HepG2 (cell line): ENCODE results near the gene XPNPEP1. TPM values are rescaled to one million over a fixed set of nuclear protein-coding genes. Genes with fewer than 3 reads are reported as not detected.

Experiments
- BORCS8-MEF2B ChIP-seq: sonication (generic); formaldehyde crosslinking; IDR thresholded peaks from 2 replicates; pipeline ENCODE4 v1.8.0; 2022; ENCODE audit warnings: mild to moderate bottlenecking, missing genetic modification reagents
- CAMTA2 ChIP-seq: sonication (generic); formaldehyde crosslinking; IDR thresholded peaks from 2 replicates; pipeline ENCODE4 v1.4.0; 2020; ENCODE audit warnings: mild to moderate bottlenecking, missing genetic modification reagents, borderline replicate concordance
- GFI1 ChIP-seq: sonication (generic); formaldehyde crosslinking; IDR thresholded peaks from 2 replicates; pipeline ENCODE4 v1.5.0; 2020; ENCODE audit warnings: missing genetic modification reagents, mild to moderate bottlenecking, borderline replicate concordance
- KDM6A ChIP-seq: IDR thresholded peaks from 2 replicates; pipeline ENCODE4 v1.6.1; 2016; ENCODE audit warnings: low read depth
- KLF12 ChIP-seq: sonication (generic); formaldehyde crosslinking; IDR thresholded peaks from 2 replicates; pipeline ENCODE4 v1.4.0; 2020; ENCODE audit warnings: missing genetic modification reagents, borderline replicate concordance
- KLF9 ChIP-seq: IDR thresholded peaks from 2 replicates; pipeline ENCODE4 v1.6.1; 2016; ENCODE audit warnings: low read depth
- MATR3 ChIP-seq: sonication (generic); formaldehyde crosslinking; IDR thresholded peaks from 2 replicates; pipeline ENCODE4 v1.4.0; 2020; ENCODE audit warnings: missing genetic modification reagents
- NAIF1 ChIP-seq: sonication (generic); formaldehyde crosslinking; IDR thresholded peaks from 2 replicates; pipeline ENCODE4 v1.5.0; 2020; ENCODE audit warnings: mild to moderate bottlenecking, missing genetic modification reagents, borderline replicate concordance
- NFIB ChIP-seq: sonication (generic); formaldehyde crosslinking; IDR thresholded peaks from 2 replicates; pipeline ENCODE4 v1.9.0; 2021; ENCODE audit warnings: missing genetic modification reagents, mild to moderate bottlenecking, borderline replicate concordance
- TBX2 ChIP-seq: sonication (generic); formaldehyde crosslinking; IDR thresholded peaks from 2 replicates; pipeline ENCODE4 v1.5.0; 2020; ENCODE audit warnings: missing genetic modification reagents, mild to moderate bottlenecking, borderline replicate concordance
- ZFP90 ChIP-seq: sonication (generic); formaldehyde crosslinking; IDR thresholded peaks from 2 replicates; pipeline ENCODE4 v1.8.0; 2022; ENCODE audit warnings: missing genetic modification reagents, mild to moderate bottlenecking, inconsistent platforms, borderline replicate concordance
- ZNF124 ChIP-seq: sonication (generic); formaldehyde crosslinking; IDR thresholded peaks from 2 replicates; pipeline ENCODE4 v1.4.0; 2020; ENCODE audit warnings: missing genetic modification reagents
- ZNF446 ChIP-seq: sonication (generic); formaldehyde crosslinking; IDR thresholded peaks from 2 replicates; pipeline ENCODE4 v1.5.0; 2020; ENCODE audit warnings: mild to moderate bottlenecking, missing genetic modification reagents
- ZNF605 ChIP-seq: sonication (generic); formaldehyde crosslinking; IDR thresholded peaks from 2 replicates; pipeline ENCODE4 v1.8.0; 2022; ENCODE audit warnings: mild to moderate bottlenecking, missing genetic modification reagents
- ZNF703 ChIP-seq: sonication (generic); formaldehyde crosslinking; IDR thresholded peaks from 2 replicates; pipeline ENCODE4 v1.5.1; 2020; ENCODE audit warnings: missing genetic modification reagents, mild to moderate bottlenecking, moderate library complexity, borderline replicate concordance
- ZNF879 ChIP-seq: sonication (generic); formaldehyde crosslinking; IDR thresholded peaks from 2 replicates; pipeline ENCODE4 v1.8.1; 2023; ENCODE audit warnings: missing genetic modification reagents
- polyA plus RNA-seq, 8 experiments: library from polyadenylated mRNA; depleted of rRNA in 3 of 8; stranded (reverse) in 7 of 8; unstranded in 1 of 8; fragments of >200 nt; fragmentation: Illumina TruSeq in 4 of 8; extraction: Trizol in 4 of 8; gene quantifications; 2 replicates each; pipeline versions ENCODE4 v1.2.1 to v1.2.3, GENCODE V29; 2011 to 2016; ENCODE audit warnings: low read depth in 4 of 8, missing spikeins in 1 of 8, mixed read lengths in 1 of 8; ENCODE audit not compliant: insufficient read depth in 1 of 8
- total RNA-seq, 5 experiments: library from RNA; depleted of rRNA; stranded (reverse); fragments of >200 nt; fragmentation: Illumina TruSeq; extraction: Trizol; gene quantifications; 2 replicates each; pipeline ENCODE4 v1.2.3, GENCODE V29; 2016; ENCODE audit warnings: low read depth in 1 of 5
- TF ChIP-seq, protein P1 (sequence below): sonication (generic); formaldehyde crosslinking; conservative IDR thresholded peaks from 2 replicates; pipeline ENCODE4 v1.4.0; 2020; ENCODE audit warnings: missing genetic modification reagents
- TF ChIP-seq, protein P2 (sequence below): sonication (generic); formaldehyde crosslinking; IDR thresholded peaks from 2 replicates; pipeline ENCODE4 v1.4.0; 2020; ENCODE audit warnings: missing genetic modification reagents
- TF ChIP-seq, protein P3 (sequence below): sonication (generic); formaldehyde crosslinking; conservative IDR thresholded peaks from 2 replicates; pipeline ENCODE4 v1.4.0; 2020; ENCODE audit warnings: missing genetic modification reagents
- TF ChIP-seq, protein P4 (sequence below): sonication (generic); formaldehyde crosslinking; IDR thresholded peaks from 2 replicates; pipeline ENCODE4 v1.5.0; 2020; ENCODE audit warnings: missing genetic modification reagents
- TF ChIP-seq, protein P5 (sequence below): sonication (generic); formaldehyde crosslinking; IDR thresholded peaks from 2 replicates; pipeline ENCODE4 v1.5.1; 2020; ENCODE audit warnings: mild to moderate bottlenecking, moderate library complexity, missing genetic modification reagents
- TF ChIP-seq, protein P6 (sequence below): IDR thresholded peaks from 2 replicates; pipeline ENCODE4 v1.6.1; 2016; ENCODE audit warnings: mild to moderate bottlenecking, missing biosample characterization, missing genetic modification reagents

XPNPEP1 gene
- total and polyA plus RNA-seq, 2 of the 13 experiments (the other 11 are each of a cell fraction or from before 2014, with no cell fraction given) = 30.3 to 55.5 TPM

DNA sequence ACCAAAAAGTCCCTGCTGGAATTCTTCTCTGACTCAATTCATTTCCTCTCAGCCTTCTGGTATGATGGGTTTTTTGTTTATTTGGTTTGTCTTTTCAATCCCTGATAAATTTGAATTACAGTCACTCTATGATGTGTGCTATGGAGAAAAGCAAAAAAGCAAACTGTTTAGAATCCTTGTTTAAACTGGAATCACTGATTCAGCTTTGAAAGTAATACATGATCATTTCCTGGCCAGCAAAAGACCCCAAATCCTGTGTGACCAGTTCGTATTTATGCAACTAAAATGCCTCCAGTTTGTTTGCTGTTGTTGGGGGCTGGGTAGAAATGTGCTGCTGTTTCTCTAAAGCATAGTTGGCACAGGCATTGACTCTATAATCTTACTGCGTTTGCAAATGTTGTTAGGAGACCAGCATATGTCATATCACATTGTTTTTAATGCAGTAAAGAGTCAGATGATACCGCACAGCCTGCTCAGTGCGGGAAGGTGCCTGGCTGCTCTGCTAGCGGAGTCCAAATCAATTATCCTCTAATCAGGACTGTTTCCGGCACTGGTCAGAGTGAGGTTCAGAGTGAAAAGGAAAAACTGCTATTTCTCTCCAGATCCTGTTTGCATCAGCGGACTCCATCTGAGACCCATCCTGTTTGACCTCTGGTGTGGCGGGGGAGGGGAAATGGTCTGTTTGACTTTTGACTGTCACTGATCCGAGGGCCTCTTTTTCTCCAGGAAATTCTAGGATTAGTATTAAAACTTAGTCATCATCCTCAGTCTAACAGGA lies 43.8 kb upstream of the XPNPEP1 start (continued):
- TF ChIP-seq, protein P1, sequence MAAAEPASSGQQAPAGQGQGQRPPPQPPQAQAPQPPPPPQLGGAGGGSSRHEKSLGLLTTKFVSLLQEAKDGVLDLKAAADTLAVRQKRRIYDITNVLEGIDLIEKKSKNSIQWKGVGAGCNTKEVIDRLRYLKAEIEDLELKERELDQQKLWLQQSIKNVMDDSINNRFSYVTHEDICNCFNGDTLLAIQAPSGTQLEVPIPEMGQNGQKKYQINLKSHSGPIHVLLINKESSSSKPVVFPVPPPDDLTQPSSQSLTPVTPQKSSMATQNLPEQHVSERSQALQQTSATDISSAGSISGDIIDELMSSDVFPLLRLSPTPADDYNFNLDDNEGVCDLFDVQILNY = no peak
- TF ChIP-seq, protein P2, sequence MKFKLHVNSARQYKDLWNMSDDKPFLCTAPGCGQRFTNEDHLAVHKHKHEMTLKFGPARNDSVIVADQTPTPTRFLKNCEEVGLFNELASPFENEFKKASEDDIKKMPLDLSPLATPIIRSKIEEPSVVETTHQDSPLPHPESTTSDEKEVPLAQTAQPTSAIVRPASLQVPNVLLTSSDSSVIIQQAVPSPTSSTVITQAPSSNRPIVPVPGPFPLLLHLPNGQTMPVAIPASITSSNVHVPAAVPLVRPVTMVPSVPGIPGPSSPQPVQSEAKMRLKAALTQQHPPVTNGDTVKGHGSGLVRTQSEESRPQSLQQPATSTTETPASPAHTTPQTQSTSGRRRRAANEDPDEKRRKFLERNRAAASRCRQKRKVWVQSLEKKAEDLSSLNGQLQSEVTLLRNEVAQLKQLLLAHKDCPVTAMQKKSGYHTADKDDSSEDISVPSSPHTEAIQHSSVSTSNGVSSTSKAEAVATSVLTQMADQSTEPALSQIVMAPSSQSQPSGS = no peak; the same call in 1 of the 2 replicates
- TF ChIP-seq MATR3 (CRISPR knock-in tag) = no peak
- TF ChIP-seq, protein P3, sequence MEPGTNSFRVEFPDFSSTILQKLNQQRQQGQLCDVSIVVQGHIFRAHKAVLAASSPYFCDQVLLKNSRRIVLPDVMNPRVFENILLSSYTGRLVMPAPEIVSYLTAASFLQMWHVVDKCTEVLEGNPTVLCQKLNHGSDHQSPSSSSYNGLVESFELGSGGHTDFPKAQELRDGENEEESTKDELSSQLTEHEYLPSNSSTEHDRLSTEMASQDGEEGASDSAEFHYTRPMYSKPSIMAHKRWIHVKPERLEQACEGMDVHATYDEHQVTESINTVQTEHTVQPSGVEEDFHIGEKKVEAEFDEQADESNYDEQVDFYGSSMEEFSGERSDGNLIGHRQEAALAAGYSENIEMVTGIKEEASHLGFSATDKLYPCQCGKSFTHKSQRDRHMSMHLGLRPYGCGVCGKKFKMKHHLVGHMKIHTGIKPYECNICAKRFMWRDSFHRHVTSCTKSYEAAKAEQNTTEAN (CRISPR knock-in tag) = no peak
- TF ChIP-seq, protein P4, sequence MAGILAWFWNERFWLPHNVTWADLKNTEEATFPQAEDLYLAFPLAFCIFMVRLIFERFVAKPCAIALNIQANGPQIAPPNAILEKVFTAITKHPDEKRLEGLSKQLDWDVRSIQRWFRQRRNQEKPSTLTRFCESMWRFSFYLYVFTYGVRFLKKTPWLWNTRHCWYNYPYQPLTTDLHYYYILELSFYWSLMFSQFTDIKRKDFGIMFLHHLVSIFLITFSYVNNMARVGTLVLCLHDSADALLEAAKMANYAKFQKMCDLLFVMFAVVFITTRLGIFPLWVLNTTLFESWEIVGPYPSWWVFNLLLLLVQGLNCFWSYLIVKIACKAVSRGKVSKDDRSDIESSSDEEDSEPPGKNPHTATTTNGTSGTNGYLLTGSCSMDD (CRISPR knock-in tag) = no peak
- TF ChIP-seq ZNF879 = no peak
- TF ChIP-seq NAIF1 (CRISPR knock-in tag) = no peak
- no peak; the same call in 1 of the 2 replicates for TF ChIP-seq GFI1 (CRISPR knock-in tag)
- TF ChIP-seq, protein P5, sequence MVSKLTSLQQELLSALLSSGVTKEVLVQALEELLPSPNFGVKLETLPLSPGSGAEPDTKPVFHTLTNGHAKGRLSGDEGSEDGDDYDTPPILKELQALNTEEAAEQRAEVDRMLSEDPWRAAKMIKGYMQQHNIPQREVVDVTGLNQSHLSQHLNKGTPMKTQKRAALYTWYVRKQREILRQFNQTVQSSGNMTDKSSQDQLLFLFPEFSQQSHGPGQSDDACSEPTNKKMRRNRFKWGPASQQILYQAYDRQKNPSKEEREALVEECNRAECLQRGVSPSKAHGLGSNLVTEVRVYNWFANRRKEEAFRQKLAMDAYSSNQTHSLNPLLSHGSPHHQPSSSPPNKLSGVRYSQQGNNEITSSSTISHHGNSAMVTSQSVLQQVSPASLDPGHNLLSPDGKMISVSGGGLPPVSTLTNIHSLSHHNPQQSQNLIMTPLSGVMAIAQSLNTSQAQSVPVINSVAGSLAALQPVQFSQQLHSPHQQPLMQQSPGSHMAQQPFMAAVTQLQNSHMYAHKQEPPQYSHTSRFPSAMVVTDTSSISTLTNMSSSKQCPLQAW (CRISPR knock-in tag) = 0 out of 2 replicates have a peak, but pooled peaks have one; percentile 22
- no peak for TF ChIP-seq KLF12
- TF ChIP-seq ZNF703 (CRISPR knock-in tag) = no peak
- no peak for TF ChIP-seq CAMTA2 (CRISPR knock-in tag)
- no peak for TF ChIP-seq KLF9
- no peak for TF ChIP-seq NFIB (CRISPR knock-in tag)
- peak; percentile 32; the same call in 1 of the 2 replicates for TF ChIP-seq TBX2
- no peak for TF ChIP-seq BORCS8-MEF2B (CRISPR knock-in tag)
- 0 out of 2 replicates have a peak, but pooled peaks have one; percentile 36 for TF ChIP-seq KDM6A
- TF ChIP-seq, protein P6, sequence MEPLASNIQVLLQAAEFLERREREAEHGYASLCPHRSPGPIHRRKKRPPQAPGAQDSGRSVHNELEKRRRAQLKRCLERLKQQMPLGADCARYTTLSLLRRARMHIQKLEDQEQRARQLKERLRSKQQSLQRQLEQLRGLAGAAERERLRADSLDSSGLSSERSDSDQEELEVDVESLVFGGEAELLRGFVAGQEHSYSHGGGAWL = no peak
- TF ChIP-seq ZNF446 = peak; percentile 45; the same call in 1 of the 2 replicates
- TF ChIP-seq ZFP90 = no peak
- TF ChIP-seq ZNF605 (CRISPR knock-in tag) = peak; percentile 51; the same call in 1 of the 2 replicates
- 0 out of 2 replicates have a peak, but pooled peaks have one; percentile 47 for TF ChIP-seq ZNF124 (CRISPR knock-in tag)
